GM10266 (cell line): ENCODE measurements around the gene DEDD.

ENCODE experiments used
- DNase-seq: peaks from one replicate; pipeline ENCODE4 v3.0.0; 2012; ENCODE audit errors: extremely low spot score
- TF ChIP-seq, protein P1 (sequence below): IDR thresholded peaks from 2 replicates; pipeline ENCODE4 v1.5.1; 2012; ENCODE audit warnings: mild to moderate bottlenecking, low read depth; ENCODE audit not compliant: control insufficient read depth, insufficient read depth; ENCODE audit errors: missing control alignments

Gene DEDD

DNA sequence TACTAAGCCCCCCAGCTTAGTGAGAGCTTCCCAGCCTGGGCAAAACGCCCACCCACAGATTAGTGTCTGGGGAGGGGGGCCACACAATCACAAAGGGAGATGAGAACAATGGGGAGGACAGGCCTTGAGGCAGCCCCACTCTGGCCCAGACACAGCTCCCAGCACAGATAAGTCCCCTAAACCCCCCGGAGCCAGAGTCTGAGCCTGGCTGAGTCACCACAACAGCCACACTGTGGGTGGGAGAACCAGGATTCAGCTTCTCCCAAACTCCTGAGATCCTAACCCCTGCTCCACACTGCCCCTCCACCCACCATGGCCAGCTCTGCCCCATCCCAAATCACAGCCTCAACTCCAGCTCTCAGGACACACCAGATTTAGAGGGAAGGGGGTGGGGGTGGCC, 47.3 kb downstream of the DEDD start:
- DNase-seq: no peak
- TF ChIP-seq, protein P1, sequence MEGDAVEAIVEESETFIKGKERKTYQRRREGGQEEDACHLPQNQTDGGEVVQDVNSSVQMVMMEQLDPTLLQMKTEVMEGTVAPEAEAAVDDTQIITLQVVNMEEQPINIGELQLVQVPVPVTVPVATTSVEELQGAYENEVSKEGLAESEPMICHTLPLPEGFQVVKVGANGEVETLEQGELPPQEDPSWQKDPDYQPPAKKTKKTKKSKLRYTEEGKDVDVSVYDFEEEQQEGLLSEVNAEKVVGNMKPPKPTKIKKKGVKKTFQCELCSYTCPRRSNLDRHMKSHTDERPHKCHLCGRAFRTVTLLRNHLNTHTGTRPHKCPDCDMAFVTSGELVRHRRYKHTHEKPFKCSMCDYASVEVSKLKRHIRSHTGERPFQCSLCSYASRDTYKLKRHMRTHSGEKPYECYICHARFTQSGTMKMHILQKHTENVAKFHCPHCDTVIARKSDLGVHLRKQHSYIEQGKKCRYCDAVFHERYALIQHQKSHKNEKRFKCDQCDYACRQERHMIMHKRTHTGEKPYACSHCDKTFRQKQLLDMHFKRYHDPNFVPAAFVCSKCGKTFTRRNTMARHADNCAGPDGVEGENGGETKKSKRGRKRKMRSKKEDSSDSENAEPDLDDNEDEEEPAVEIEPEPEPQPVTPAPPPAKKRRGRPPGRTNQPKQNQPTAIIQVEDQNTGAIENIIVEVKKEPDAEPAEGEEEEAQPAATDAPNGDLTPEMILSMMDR: no peak

DNA sequence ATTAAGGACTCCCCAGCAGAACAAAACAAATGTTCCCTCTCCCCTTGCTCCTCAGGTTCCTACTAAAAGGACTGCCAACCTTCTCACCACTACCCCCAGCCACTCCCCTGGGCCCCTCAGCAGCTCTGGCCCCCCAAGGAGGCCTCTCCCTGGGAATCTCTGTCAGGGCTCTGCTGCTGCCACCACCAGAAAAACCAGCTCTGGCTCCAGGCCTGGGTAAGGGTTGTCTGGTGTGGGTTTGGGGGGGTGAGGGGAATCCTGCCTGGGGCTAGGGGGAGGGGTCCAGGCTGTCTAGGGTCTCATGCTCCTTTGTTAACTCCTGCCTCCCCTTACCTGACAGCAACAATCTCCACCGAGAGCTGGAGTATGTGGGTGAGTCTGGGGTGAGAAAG, 47.9 kb downstream of the DEDD start:
- TF ChIP-seq, protein P1: no peak
- DNase-seq: no peak

DNA sequence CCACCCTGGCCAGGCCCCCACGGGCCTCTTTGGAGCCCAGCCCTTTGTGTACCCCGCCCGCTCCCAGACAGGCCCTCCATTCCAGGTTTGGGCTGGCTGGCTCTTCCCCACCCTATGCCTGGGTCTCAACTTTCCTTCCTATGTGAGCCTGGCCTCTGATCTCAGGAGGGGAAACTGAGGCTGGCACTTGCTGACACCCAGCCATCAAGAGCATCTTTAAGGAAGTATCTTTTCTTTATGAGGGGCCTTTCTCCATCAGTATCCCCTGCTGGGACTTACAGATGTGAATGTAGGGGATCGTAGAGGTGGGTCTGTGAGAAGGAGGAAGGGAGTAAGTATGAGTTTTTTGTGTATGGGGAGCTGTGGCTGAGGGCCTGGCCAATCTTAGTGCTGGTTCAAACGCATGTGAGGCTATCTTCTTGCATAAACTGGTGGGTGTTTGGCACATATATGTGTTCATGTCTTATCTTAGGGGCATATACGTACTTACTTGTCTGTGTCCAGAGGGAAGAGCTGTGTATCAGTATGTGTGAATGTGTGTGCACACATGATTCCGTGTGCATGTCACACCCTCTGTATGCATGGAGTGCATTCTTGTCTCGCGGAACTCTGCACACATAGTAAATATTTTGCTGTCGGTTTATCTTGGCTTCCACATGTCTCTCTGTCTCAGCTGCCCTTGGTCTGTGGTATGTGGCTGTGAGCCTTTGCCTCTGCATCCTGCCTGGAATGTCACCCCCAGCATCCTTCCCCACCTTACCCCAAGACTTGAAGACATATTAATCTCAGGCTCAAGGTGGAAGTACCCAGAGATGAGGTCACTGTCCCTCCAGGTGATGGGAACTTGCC, 48.5 kb downstream of the DEDD start:
- no peak for DNase-seq
- TF ChIP-seq, protein P1: no peak

DNA sequence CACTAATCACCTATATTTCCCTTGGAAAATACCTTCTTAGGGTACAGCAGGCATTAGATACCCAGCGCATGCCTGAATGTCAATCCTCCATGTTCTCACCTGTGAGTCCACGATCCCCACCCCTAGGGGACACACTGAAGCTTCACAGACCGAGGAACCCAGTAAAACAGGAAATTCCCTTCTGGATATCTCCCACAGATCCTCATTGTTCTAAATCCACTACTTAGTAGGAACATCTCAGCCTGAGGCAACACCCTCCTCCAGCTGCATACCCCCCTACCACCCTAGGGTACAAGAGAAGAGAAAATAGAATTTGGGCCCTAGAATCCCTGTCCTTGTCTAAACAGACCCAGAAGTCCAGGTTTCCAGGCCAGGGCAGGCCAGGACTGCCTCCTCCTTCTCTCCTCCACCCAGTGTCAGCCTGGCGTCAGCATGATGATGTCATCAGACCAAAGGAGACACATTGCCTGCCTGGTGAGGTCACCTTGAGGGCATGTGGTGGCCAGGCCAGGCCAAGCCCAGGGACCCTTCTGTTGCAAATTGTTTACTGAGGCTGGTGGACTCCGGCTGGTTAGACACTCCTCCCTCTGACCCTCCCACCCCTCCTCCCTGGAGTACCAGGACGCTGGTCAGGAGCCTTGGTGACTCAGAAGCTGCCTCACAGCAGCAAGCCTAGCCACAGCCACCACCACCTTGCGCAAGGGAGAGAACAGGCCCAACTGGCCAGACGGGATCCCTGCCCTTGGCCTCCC, 49.3 kb downstream of the DEDD start:
- TF ChIP-seq, protein P1: no peak
- DNase-seq: no peak

DNA sequence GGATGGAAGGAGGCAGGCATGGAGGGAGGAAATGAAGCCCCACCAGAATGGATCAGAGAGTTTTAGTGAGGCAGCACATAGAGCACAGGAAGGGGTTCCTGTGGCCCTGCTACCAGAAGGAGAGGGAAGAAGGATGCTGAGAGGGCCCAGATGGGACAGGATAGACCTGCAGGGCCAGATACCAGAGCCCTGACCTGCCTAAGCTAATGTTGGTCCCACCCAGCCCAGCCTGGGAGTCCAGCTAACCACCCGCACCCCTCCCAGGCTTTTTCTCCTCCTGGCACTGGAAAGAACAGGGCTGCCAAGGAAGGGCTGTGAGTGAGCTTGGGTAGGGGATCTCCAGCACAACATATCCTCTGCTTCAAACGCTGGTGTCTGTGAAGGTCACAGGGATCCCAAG, 50.0 kb downstream of the DEDD start:
- TF ChIP-seq, protein P1: no peak
- no peak for DNase-seq

DNA sequence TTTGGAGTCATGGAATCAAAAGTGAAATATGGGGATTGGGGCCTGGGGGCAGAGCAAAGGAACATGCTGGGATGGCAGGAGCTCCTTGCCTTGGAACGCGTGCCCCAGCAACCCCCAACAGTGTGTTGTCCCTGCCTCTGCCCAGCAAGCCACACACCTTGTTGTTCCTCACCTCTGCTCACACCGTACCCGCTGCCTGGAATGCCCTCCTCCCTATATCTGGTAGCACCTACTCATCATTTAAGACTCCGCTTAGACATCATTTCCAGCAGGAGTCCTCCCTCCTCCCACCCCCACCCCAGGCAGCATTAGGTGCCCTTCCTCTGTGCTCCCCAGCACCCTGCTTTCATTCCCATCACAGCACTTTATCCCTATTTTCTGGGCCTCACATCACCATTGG, 50.9 kb downstream of the DEDD start:
- TF ChIP-seq, protein P1: no peak
- DNase-seq: no peak
